Colonic mucosa (tissue), 4 donors: Measurements from ENCODE around the gene SPATA33. TPM values are rescaled to one million over a fixed set of nuclear protein-coding genes. Genes with fewer than 3 reads are reported as not detected.
"Not testable (repeated sequence)": the region's sequence is repeated elsewhere in the genome, so short reads cannot be mapped to it uniquely, and the experiment has no call there.

Experiments
- DNase-seq: peaks from one replicate; pipeline ENCODE4 v3.0.0-alpha.2; 2020
- H3K27ac ChIP-seq: fragments of 200-600 bp; one replicate; pipeline ENCODE4 v1.8.0; 2021
- H3K27me3 ChIP-seq: fragments of 200-600 bp; one replicate; pipeline ENCODE4 v1.8.0; 2021
- H3K36me3 ChIP-seq: fragments of 200-600 bp; one replicate; pipeline ENCODE4 v1.8.0; 2021
- H3K4me1 ChIP-seq: fragments of 200-600 bp; one replicate; pipeline ENCODE4 v1.8.0; 2021; ENCODE audit warnings: mild to moderate bottlenecking
- H3K4me3 ChIP-seq: fragments of 200-600 bp; one replicate; pipeline ENCODE4 v1.8.0; 2021
- H3K9ac ChIP-seq, 2 donors: one replicate each; pipeline ENCODE4 v1.7.0; 2013; ENCODE audit warnings: control low read depth in 2 of 2, low read depth in 2 of 2, low read length in 2 of 2
- H3K9me3 ChIP-seq: fragments of 200-600 bp; one replicate; pipeline ENCODE4 v1.8.0; 2021
- intact Hi-C: fragments of 100-400 bp; cut with DNase I; formaldehyde crosslinking; loops from one replicate; pipeline ENCODE4 v1.14.1; 2022
- total RNA-seq, 2 donors: library from RNA; stranded (reverse); fragmentation: NEBNext Ultra II Directional in 1 of 2; extraction: Animal tissue kit (Norgen Biotek cat#: 25700) in 1 of 2; gene quantifications; one replicate each; pipeline ENCODE4 v1.2.1, GENCODE V29; 2021
- TF ChIP-seq, protein P1 (sequence below): fragments of 200-600 bp; IDR thresholded peaks from one replicate; pipeline ENCODE4 v1.8.0; 2022; ENCODE audit warnings: antibody characterized with exemption, mild to moderate bottlenecking
- donor health status: healthy.
- donor health status: DM: no; HTN: no; CAD: no.
- donor health status: DM: no; HTN: no; CAD: no.

The SPATA33 gene
- total RNA-seq, 2 donors from 2014 or later: 4.7 to 10.0 TPM

DNA sequence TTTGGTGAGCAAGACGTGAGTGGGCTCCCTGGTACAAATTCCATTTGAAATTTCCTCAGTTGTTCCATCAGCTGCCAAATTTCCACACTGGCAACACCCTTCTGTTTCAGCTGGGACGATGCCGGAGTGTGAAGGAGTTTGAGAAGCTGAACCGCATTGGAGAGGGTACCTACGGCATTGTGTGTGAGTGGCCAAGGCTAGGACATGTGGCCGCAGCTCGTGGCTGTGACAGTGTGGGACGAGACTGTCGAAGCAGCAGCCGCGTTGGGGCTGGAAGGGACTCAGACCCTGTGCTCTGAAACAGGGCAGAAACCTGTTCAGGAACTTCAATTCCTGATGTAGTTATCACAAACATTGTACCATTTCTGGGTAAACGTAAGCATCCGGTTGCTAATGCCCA is 31.5 kb downstream of the SPATA33 start:
- TF ChIP-seq, protein P1, sequence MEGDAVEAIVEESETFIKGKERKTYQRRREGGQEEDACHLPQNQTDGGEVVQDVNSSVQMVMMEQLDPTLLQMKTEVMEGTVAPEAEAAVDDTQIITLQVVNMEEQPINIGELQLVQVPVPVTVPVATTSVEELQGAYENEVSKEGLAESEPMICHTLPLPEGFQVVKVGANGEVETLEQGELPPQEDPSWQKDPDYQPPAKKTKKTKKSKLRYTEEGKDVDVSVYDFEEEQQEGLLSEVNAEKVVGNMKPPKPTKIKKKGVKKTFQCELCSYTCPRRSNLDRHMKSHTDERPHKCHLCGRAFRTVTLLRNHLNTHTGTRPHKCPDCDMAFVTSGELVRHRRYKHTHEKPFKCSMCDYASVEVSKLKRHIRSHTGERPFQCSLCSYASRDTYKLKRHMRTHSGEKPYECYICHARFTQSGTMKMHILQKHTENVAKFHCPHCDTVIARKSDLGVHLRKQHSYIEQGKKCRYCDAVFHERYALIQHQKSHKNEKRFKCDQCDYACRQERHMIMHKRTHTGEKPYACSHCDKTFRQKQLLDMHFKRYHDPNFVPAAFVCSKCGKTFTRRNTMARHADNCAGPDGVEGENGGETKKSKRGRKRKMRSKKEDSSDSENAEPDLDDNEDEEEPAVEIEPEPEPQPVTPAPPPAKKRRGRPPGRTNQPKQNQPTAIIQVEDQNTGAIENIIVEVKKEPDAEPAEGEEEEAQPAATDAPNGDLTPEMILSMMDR: no peak
- intact Hi-C loops: no loop called here
- Histone ChIP-seq H3K9me3 (no peaks in the 10 kb centered on the region), H3K27me3 (no peaks in the 10 kb centered on the region), H3K9ac (no peak overlapping the region), H3K27ac (no peak overlapping the region), H3K4me3 (no peak overlapping the region), H3K4me1 (peaks cover 11% of the 10 kb centered on the region), H3K36me3 (peaks cover 17% of the 10 kb centered on the region)
- DNase-seq: no peak

DNA sequence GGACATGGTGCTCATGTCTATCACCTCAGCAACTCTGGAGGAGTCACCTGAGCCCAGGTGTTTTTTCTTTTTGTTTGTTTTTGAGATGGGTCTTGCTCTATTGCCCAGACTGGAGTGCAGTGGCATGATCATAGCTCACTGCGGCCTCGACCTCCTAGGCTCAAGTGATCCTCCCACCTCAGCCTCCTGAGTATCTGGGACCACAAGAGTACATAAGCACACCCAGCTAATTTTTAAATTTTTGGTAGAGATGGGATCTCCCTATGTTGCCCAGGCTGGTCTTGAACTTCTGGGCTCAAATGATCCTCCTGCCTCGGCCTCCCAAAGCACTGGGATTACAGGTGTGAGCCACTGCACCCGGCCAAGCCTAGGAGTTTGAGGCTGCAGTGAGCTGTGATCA is 32.0 kb downstream of the SPATA33 start:
- H3K9ac ChIP-seq, DNase-seq, H3K4me3 ChIP-seq, H3K27ac ChIP-seq, H3K27me3 ChIP-seq, H3K9me3 ChIP-seq, intact Hi-C loops: not testable (repeated sequence)
- peaks cover 11% of the 10 kb centered on the region for H3K4me1 ChIP-seq
- H3K36me3 ChIP-seq: peaks cover 17% of the 10 kb centered on the region

DNA sequence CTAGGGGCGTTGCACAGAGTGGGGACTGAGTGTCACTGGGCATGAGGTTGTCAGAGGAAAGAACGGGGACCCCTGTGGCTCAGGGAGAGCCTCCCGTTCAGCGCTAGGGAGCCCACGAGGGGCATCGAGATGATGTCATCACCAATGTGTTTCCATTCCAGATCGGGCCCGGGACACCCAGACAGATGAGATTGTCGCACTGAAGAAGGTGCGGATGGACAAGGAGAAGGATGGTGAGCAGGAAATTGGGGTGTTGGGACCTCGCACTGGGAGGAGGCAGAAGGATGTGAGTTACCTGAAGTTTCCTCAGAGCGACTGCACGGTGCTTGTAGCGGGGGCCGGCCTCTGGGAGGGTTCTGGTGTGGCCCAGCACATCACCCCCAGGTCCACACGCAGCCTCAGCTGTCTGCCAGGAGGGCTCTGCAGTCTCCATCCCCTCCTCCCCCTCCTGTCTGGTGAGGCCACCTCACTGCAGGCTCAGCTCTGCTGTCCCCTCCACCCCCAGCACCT is 32.8 kb downstream of the SPATA33 start:
- TF ChIP-seq, protein P1: no peak
- no peak for DNase-seq

DNA sequence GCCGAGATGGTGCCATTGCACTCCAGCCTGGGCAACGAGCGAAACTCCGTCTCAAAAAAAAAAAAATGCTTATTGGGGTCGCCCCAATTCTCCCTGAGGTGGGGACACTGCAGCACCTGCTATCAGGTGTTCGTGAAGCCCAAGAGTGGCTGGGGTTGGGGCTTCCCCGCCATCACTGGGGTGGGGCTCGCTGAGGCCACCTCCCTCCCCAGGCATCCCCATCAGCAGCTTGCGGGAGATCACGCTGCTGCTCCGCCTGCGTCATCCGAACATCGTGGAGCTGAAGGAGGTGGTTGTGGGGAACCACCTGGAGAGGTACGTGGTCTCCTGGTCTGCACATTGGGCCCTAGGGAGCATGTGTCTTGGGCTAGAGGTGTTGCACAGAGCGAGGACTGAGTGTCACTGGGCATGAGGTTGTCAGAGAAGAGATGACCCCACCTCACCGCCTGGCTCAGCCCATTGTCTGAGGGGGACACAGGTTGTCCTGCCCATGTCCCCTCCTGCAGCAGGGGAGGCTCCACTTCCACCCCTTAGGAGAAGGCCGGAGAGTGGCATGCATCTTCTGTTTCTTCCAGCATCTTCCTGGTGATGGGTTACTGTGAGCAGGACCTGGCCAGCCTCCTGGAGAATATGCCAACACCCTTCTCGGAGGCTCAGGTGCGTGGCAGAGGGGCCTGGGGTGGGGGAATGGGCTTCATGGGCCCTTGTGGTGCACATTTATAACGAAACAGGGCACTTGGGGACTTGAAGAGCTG is 33.8 kb downstream of the SPATA33 start:
- Histone ChIP-seq H3K36me3 (peaks cover 17% of the 10 kb centered on the region), H3K9me3 (no peaks in the 10 kb centered on the region), H3K4me1 (peaks cover 11% of the 10 kb centered on the region), H3K27ac (no peak overlapping the region), H3K4me3 (no peak overlapping the region), H3K9ac (no peak overlapping the region), H3K27me3 (no peaks in the 10 kb centered on the region)
- TF ChIP-seq, protein P1: no peak
- intact Hi-C loops: no loop called here
- DNase-seq: no peak

More for the DNA sequence above, 32.8 kb downstream of the SPATA33 start:
- no peak overlapping the region for H3K4me3 ChIP-seq
- H3K9me3 ChIP-seq: no peaks in the 10 kb centered on the region
- H3K27ac ChIP-seq: no peak overlapping the region
- no peaks in the 10 kb centered on the region for H3K27me3 ChIP-seq
- H3K4me1 ChIP-seq: peaks cover 11% of the 10 kb centered on the region
- no peak overlapping the region for H3K9ac ChIP-seq
- peaks cover 17% of the 10 kb centered on the region for H3K36me3 ChIP-seq
- intact Hi-C loops: no loop called here

DNA sequence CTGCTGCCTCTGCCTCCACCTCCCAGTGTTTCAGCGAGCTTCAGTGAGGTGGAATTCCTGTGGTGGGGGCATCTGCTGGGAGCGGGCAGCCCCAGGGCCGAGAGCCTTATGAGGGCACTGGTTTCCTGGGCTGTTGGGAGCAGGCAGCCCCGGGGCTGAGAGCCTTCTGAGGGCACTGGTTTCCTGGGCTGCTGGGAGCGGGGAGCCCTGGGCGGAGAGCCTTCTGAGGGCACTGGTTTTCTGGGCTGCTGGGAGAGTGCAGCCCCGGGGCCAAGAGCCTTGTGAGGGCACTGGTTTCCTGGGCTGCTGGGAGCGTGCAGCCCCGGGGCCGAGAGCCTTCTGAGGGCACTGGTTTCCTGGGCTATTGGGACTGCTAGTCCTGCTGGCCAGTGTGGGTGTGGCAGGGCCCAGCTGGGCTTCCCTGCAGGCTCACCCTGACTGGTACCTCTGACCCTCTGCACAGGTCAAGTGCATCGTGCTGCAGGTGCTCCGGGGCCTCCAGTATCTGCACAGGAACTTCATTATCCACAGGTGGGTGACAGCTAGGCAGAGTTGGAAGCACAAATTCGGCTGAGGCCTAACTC is 34.4 kb downstream of the SPATA33 start:
- no peak overlapping the region for H3K9ac ChIP-seq
- H3K4me1 ChIP-seq: peaks cover 11% of the 10 kb centered on the region
- H3K36me3 ChIP-seq: peaks cover 17% of the 10 kb centered on the region
- H3K4me3 ChIP-seq: no peak overlapping the region
- no peaks in the 10 kb centered on the region for H3K9me3 ChIP-seq
- TF ChIP-seq, protein P1: no peak
- H3K27me3 ChIP-seq: no peaks in the 10 kb centered on the region
- H3K27ac ChIP-seq: no peak overlapping the region
- intact Hi-C loops: no loop called here
- DNase-seq: no peak

DNA sequence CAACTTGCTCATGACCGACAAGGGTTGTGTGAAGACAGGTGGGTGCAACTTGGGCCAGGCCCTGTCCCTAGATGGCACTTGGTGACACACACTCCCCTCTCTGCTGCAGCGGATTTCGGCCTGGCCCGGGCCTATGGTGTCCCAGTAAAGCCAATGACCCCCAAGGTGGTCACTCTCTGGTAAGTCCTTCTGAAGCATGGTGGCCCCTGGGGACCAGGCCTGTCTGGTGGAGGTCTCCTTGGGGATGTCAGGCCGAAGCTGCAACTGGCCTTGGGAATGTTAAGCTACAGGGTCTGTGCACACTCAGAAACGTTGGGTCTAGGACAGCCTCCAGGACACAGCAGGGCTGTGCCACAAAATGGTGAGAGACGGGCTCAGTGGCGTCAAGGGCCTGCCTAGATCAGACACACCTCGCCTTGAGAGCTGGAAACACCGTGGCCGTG is 35.7 kb downstream of the SPATA33 start:
- Histone ChIP-seq H3K36me3 (peaks cover 17% of the 10 kb centered on the region), H3K4me3 (no peak overlapping the region), H3K9ac (no peak overlapping the region), H3K9me3 (no peaks in the 10 kb centered on the region), H3K27ac (no peak overlapping the region), H3K27me3 (no peaks in the 10 kb centered on the region), H3K4me1 (no peaks in the 10 kb centered on the region)
- no peak for DNase-seq
- TF ChIP-seq, protein P1: no peak
- intact Hi-C loops: no loop called here
